GM12873 (cell line): ENCODE measurements around the gene ACTG2.

Source experiments
- CTCF ChIP-seq: IDR thresholded peaks from 2 replicates; pipeline ENCODE4 v1.5.1; 2012; ENCODE audit warnings: low read depth, mild to moderate bottlenecking, moderate library complexity, low read length, control low read depth; ENCODE audit not compliant: insufficient read depth; ENCODE audit errors: missing control alignments

The ACTG2 gene

GRCh38 chr2:73913414-73914054 is 20.7 kb downstream of the ACTG2 start:
- TF ChIP-seq CTCF: no peak

GRCh38 chr2:73914667-73915066 is 21.9 kb downstream of the ACTG2 start:
- TF ChIP-seq CTCF: no peak

- no peak for TF ChIP-seq CTCF
Measured at GRCh38 chr2:73915437-73915993, 22.7 kb downstream of the ACTG2 start.

- no peak for TF ChIP-seq CTCF
Measured at GRCh38 chr2:73916666-73917065, 23.9 kb downstream of the ACTG2 start.

GRCh38 chr2:73917296-73917695 is 24.5 kb downstream of the ACTG2 start:
- no peak for TF ChIP-seq CTCF

GRCh38 chr2:73917696-73918207 is 24.9 kb downstream of the ACTG2 start:
- TF ChIP-seq CTCF: no peak

- no peak for TF ChIP-seq CTCF
Measured at GRCh38 chr2:73918856-73919255, 26.0 kb downstream of the ACTG2 start.
